Measurements from ENCODE around the gene CSRNP2. TPM values are rescaled to one million over a fixed set of nuclear protein-coding genes. Genes with fewer than 3 reads are reported as not detected.
"Not testable (repeated sequence)": the region's sequence is repeated elsewhere in the genome, so short reads cannot be mapped to it uniquely, and the experiment has no call there.

Gene CSRNP2
- polyA plus RNA-seq, 12 donors: 20.5 to 32.8 (median 27.0) TPM; not detected in 1

DNA sequence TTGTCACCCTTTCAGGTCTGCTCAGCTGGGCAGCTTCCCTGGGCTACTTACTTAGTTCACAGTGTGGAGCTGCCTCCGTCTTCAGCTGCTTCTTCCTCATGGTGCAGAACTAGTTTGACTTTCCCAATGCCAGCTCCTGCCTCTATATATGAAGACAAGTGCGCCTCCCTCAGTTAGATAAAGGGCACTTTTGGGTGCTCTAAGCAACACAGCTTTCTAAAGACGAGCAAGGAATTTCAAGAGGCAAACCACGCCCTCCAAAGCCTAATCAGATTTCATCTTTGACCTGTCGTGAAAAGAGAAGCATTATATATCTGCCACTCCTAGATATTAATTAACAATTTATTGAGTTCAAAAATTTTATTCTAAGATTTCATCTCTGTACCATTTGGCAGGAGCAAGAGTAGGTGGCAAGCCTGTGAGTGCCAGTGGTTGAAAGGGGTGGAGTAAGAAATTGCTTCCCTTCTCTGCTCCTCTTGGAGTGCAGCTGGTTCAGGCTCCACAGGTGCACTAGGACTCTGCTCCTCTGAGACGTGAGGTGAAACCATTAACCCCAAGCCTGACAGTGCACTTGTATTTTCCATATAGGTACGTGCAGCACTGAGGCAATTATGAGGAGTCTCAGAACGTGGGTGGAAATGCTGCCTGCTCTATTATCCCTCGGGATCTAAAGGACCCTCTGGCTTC, 55.1 kb downstream of the CSRNP2 start:
- no peak for DNase-seq

- no peak for DNase-seq
These were observed 56.0 kb downstream of the CSRNP2 start for GRCh38 chr12:51027342-51027835.

DNA sequence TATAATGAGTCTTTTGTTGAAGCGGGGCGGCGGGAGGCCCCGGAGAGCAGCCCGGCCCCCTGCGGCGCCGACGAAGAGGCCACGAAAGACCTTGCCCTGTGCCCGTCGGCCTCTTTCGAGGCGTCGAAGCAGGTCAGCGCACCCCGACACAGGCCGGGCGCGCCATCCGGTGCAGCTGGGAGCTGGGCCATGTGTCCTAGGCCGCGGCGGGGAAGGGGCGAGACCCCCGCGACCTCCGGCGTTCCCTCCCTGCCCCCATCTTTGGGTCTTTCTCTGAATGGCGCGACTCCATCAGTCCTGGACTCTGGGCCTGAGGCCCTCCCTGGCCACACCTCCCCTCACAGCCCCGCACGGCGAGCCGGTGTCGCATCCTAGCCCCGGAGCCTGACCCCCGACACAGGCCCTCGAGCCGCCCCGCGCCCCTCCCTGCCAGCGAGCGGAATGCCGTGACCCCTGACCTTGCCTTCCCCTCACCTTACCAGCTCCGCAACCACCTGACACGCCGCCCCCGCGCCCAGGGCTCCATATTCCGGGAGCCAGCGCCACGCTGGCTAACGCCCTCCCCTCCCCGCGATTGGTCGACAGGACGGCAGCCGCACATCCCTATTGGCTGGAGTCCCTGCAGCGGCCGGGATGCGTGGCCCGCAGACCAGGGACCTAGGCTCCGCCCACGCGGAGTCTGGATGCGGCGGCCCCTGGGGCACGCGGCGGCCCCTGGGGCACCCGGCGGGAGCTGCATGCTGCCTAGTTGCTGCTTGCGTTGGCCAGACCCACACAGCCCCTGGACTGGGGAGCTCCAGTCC, 57.4 kb downstream of the CSRNP2 start, which contains the start of gene SLC11A2:
Gene SLC11A2 (minus strand): TSS at position 549 of the 803 bp plus-strand sequence. CDS start 15,656 bp downstream, outside the sequence.
- DNase-seq: peak; percentile 94

- DNase-seq: peak; percentile 9
These were observed 58.0 kb downstream of the CSRNP2 start for GRCh38 chr12:51025338-51025835.

DNA sequence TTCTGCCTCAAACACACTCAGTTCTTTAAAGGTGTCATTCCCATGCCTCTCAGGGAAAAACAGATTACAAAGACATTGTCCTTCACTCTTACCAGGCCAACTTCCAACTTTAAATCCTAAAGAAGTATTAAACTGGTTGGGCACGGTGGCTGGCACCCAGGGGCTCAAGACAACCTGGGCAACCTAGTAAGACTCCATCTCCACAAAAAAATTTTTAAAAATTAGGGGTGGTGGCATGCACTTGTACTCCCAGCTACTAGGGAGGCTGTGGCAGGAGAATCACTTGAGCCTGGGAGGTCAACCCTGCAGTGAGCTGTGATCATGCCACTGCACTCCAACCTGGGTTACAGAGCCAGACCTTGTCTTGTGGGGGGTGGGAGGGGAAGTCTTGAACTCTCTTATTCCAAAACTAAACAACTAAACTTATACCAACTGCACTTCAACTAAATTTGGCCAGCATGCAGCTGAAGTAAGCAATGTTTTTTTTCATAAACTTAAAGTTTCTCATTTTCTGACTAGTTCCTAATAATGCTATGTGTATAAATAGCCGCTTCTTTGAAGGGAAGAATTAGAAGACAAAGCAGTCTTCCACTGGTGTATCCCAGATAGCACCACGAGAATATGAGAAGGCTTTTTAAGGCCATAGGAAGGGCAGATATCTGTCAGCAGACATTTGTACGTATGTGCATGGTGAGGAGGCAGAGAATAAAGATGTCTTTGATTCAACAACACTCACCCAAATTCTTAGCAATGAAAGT, 59.6 kb downstream of the CSRNP2 start:
- no peak for DNase-seq

GRCh38 chr12:51021694-51022093, 61.7 kb downstream of the CSRNP2 start:
- DNase-seq: no peak

GRCh38 chr12:51020448-51021182, 62.8 kb downstream of the CSRNP2 start:
- no peak for DNase-seq

GRCh38 chr12:51019927-51020326, 63.5 kb downstream of the CSRNP2 start:
- no peak for DNase-seq

DNA sequence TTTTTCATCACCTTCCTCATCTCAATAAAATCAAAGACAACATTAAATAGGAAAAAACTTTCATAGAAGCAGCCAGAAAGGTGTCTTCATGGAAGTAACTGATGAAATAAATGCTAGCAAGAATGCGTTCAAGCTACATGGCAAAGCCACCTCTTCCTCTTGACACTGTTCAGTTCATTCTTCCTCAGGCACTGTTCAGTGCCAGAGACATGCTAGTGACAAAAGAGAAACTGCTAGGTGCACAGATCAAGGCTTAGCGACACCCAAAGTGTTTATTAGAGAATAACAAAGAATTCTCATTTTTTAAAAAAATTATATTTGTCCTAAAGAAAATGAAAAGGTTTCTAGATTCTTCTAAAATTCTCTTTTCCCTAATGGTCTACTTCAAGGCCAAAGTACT, 64.4 kb downstream of the CSRNP2 start:
- no peak for DNase-seq

DNA sequence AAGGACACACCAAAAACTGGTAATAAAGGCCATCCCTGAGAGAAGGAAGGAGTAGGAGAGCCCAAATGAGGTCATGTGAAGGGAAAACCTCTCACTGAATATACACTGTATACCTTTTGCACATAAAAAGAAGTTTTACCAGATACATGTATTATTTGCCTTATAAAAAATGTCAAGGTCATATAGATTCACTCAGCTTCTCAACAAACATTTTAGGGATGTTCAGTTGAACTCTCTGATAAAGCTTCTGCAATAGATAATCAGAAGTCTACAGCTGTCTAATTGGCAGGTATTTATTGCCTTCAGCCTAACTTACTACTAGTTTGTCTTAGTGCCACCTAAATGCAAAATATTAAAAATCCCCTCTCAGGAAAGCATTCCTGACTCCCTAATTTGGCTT, 65.9 kb downstream of the CSRNP2 start:
- no peak for DNase-seq

DNA sequence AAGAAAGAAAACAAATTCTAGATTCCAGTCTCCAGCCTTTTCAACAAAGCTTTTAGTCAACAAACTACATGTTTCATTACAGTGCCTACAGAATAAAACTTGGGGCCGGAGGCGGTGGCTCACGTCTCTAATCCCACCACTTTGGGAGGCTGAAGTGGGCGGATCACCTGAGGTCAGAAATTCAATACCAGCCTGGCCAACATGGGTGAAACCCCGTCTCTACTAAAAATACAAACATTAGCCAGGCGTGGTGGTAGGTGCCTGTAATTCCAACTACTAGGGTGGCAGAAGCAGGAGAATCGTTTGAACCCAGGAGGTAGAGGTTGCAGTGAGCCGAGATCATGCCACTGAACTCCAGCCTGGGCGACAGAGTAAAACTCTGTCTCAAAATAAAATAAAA, 68.9 kb downstream of the CSRNP2 start:
- DNase-seq: not testable (repeated sequence)

GRCh38 chr12:51013441-51013840, 70.0 kb downstream of the CSRNP2 start:
- DNase-seq: no peak

DNA sequence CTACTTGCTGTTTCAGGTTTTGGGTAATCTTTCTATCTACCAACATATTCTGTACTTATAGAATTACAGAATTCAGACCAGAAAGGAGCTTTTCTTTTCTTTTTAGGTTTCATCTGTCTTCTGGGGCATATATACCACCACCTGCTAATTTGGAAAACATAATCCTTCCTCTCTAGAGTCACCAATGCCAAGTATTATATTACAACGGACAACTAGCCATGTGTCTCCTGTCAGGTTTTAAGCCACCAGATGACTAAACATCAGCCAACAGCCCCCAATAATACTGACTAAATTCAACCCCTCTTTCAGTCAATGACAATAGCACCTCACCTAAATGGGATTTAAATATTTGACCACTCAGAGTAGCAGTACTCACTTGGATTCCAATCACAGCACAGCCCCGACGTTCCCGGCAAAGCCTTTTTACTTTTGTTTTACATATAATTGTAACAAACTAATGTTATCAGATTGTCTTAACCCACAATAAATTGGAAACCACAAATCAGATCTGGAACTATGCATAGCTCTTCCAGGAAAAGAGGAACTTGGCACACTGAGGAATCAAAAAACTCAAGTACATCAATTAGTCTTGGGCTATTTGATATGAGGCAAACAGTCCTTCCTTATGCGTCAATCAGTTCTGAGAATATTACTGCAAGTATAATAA, 70.7 kb downstream of the CSRNP2 start:
- DNase-seq: no peak

GRCh38 chr12:51011955-51012354, 71.4 kb downstream of the CSRNP2 start:
- DNase-seq: no peak

Other genes with a start within 250 kb of the CSRNP2 start
- under 1 TPM in 5 of 12 donors, not detected in 7; 0.07 to 0.19 (median 0.09) TPM for gene TMPRSS12, start 240.7 kb downstream of the CSRNP2 start, polyA plus RNA-seq (ENCODE audit: insufficient read length in 12 of 12)
- gene HIGD1C, start 131.1 kb downstream of the CSRNP2 start, polyA plus RNA-seq (ENCODE audit: insufficient read length in 12 of 12): under 1 TPM in 6 of 12 donors, not detected in 6; 0.45 to 0.97 (median 0.71) TPM
- 10 to 100 TPM in 11 of 12 donors, not detected in 1; 20.0 to 37.3 (median 25.5) TPM for gene SLC11A2, start 57.2 kb downstream of the CSRNP2 start, polyA plus RNA-seq (ENCODE audit: insufficient read length in 12 of 12)
- gene LETMD1, start 35.3 kb downstream of the CSRNP2 start, polyA plus RNA-seq (ENCODE audit: insufficient read length in 12 of 12): 10 to 100 TPM in 11 of 12 donors, not detected in 1; 39.7 to 89.0 (median 52.8) TPM
- gene TFCP2, start 89.5 kb upstream of the CSRNP2 start, polyA plus RNA-seq (ENCODE audit: insufficient read length in 12 of 12): 10 to 100 TPM in 11 of 12 donors, not detected in 1; 30.9 to 51.2 (median 46.3) TPM
- 10 to 100 TPM in 3 of 12 donors, 1 to 10 TPM in 8, not detected in 1; 6.2 to 19.8 (median 8.0) TPM for gene POU6F1, start 134.5 kb upstream of the CSRNP2 start, polyA plus RNA-seq (ENCODE audit: insufficient read length in 12 of 12)
- 100 to 1,000 TPM in 3 of 12 donors, 10 to 100 TPM in 8, not detected in 1; 71.1 to 147 (median 80.8) TPM for gene DAZAP2, start 155.2 kb upstream of the CSRNP2 start, polyA plus RNA-seq (ENCODE audit: insufficient read length in 12 of 12)
- 10 to 100 TPM in 6 of 12 donors, 1 to 10 TPM in 5, not detected in 1; 6.2 to 31.8 (median 10.8) TPM for gene SMAGP, start 186.8 kb upstream of the CSRNP2 start, polyA plus RNA-seq (ENCODE audit: insufficient read length in 12 of 12)
- 10 to 100 TPM in 1 of 12 donors, 1 to 10 TPM in 9, not detected in 2; 1.7 to 11.7 (median 2.3) TPM for gene BIN2, start 240.6 kb upstream of the CSRNP2 start, polyA plus RNA-seq (ENCODE audit: insufficient read length in 12 of 12)

All from muscle of arm (tissue), 12 donors.